Pancreas (tissue), 10 donors: Measurements from ENCODE around the gene CLK2. TPM values are rescaled to one million over a fixed set of nuclear protein-coding genes. Genes with fewer than 3 reads are reported as not detected.

Source experiments
- ATAC-seq, 4 donors: fragments of 200-7000 bp; cut with Tn5 transposase; one replicate each; pipeline versions ENCODE4 v1.8.0 to v1.9.1; 2020; ENCODE audit warnings: mild to moderate bottlenecking in 4 of 4, moderate library complexity in 4 of 4
- DNase-seq, 6 donors: peaks; one replicate each; pipeline ENCODE4 v3.0.0-alpha.2; 2020
- FAIRE-seq: peaks from 2 replicates; lab custom pipeline; 2012; peaks lifted over from hg19 to GRCh38; lab: Jason Lieb, UNC
- H3K27ac ChIP-seq, 4 donors: fragments of 200-600 bp; sonication (generic); 1 replicate in 3 of 4; 2 replicates in 1 of 4; pipeline versions ENCODE4 v1.5.0 to v1.8.0; 2020
- H3K27me3 ChIP-seq, 4 donors: fragments of 200-600 bp; one replicate each; pipeline ENCODE4 v1.8.0; 2021
- H3K36me3 ChIP-seq, 3 donors: fragments of 200-600 bp; sonication (generic) in 1 of 3; one replicate each; pipeline versions ENCODE4 v1.5.0 to v1.8.0; 2020 to 2021
- H3K4me1 ChIP-seq, 3 donors: fragments of 200-600 bp; one replicate each; pipeline ENCODE4 v1.8.0; 2021
- H3K4me3 ChIP-seq, 4 donors: fragments of 200-600 bp; sonication (generic) in 2 of 4; one replicate each; pipeline versions ENCODE4 v1.5.0 to v1.8.0; 2020 to 2021
- H3K9me3 ChIP-seq, 4 donors: fragments of 200-600 bp; one replicate each; pipeline ENCODE4 v1.8.0; 2021
- WGBS, 2 donors: extraction: QIAGEN DNeasy Blood & Tissue Kit; methylation state at CpG; one replicate each; pipeline ENCODE4 v1.1.7; 2013; 5-methylcytosine and 5-hydroxymethylcytosine counted together
- intact Hi-C, 3 donors: fragments of 100-400 bp; cut with DNase I; formaldehyde crosslinking; loops; one replicate each; pipeline versions ENCODE4 v1.11.1 to v1.14.2; 2022
- polyA plus RNA-seq, 2 donors: library from polyadenylated mRNA; stranded (reverse); fragments of 200-250 nt; gene quantifications; one replicate each; pipeline ENCODE4 v1.2.3, GENCODE V29; 2013
- total RNA-seq, 6 donors: library from RNA; stranded (reverse); fragmentation: NEBNext Ultra II Directional in 4 of 6; extraction: Animal tissue kit (Norgen Biotek cat#: 25700) in 4 of 6; gene quantifications; one replicate each; pipeline versions ENCODE4 v1.2.1 to v1.2.4, GENCODE V29; 2021 to 2023
- TF ChIP-seq, protein P1 (sequence below), 4 donors: fragments of 200-600 bp; sonication (generic) in 3 of 4; IDR thresholded peaks; one replicate each; pipeline versions ENCODE4 v1.5.0 to v1.8.0; 2021; ENCODE audit warnings: antibody characterized with exemption in 4 of 4
- donor health status: healthy with polysubstance abuse.
- donor health status: DM: no; HTN: no; CAD: no; lungs with moderate emphysema.
- donor health status: DM: no; HTN: no; CAD: no.
- donor health status: control.
- donor health status: control.
- donor health status: Bipolar disorder and iron deficiency.
- donor health status: DM: yes; HTN: yes; CAD: no.
- donor health status: DM: no; HTN: no; CAD: no.
- donor health status: DM: no; HTN: no; CAD: no.
- donor health status: DM: yes; HTN: yes; CAD: no.

Gene CLK2
- total and polyA plus RNA-seq, 8 donors, result 15.7 to 89.4 (median 21.6) TPM

DNA sequence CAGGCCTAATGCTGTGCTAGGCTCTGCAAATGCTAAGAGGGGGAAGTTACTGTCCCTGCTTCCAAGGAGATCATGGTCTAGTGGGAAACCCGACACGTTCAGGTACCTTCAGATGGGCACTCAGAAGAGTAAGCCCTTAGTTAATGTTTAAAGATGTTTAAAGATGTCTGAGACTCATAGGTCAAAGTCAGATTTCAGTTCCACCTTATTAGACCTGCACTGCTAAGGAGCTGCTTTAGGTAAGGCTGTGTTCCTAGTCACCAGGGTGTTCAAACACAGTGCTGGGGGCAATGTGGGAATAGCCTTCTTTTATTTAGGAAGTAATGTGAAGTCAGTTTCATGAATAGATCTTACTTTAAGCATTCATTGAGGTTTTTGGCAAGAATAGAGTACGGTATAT lies 43.6 kb upstream of the CLK2 start:
- TF ChIP-seq, protein P1, sequence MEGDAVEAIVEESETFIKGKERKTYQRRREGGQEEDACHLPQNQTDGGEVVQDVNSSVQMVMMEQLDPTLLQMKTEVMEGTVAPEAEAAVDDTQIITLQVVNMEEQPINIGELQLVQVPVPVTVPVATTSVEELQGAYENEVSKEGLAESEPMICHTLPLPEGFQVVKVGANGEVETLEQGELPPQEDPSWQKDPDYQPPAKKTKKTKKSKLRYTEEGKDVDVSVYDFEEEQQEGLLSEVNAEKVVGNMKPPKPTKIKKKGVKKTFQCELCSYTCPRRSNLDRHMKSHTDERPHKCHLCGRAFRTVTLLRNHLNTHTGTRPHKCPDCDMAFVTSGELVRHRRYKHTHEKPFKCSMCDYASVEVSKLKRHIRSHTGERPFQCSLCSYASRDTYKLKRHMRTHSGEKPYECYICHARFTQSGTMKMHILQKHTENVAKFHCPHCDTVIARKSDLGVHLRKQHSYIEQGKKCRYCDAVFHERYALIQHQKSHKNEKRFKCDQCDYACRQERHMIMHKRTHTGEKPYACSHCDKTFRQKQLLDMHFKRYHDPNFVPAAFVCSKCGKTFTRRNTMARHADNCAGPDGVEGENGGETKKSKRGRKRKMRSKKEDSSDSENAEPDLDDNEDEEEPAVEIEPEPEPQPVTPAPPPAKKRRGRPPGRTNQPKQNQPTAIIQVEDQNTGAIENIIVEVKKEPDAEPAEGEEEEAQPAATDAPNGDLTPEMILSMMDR (IDR thresholded peaks at IDR 0.05), result no peak
- H3K27me3 ChIP-seq, result no peaks in the 10 kb centered on the region
- FAIRE-seq (no peak), DNase-seq (no peak), ATAC-seq (no peak)
- H3K4me3 ChIP-seq, result no peak overlapping the region
- intact Hi-C loops, result no loop called here
- no peak overlapping the region for H3K27ac ChIP-seq
- H3K9me3 ChIP-seq, result no peaks in the 10 kb centered on the region
- H3K4me1 ChIP-seq, result no peaks in the 10 kb centered on the region
- no peaks in the 10 kb centered on the region for H3K36me3 ChIP-seq
- WGBS, 2 donors, result 89 to 90% methylated on average over 3 of the region's 3 CpGs

DNA sequence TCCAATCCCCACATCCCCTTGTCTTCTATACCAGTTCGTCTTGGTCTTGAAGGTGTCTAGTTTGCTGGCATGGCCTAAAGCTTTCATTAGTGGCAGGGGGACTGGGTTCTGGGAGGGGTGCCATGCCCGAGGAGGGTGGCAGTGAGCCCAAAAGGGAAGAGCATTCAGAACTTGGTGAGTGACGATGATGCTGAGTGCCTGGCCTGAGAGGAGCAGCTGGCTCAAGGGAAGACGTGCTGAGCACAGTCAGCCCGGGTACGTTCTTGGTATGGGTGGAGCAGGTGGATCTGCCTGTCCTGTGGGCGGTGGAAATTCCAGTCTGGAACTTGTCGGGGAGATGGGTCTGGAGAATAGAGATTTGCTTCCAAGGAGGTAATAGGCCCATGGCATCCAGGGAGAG lies 40.0 kb upstream of the CLK2 start:
- no peaks in the 10 kb centered on the region for H3K27me3 ChIP-seq
- TF ChIP-seq, protein P1 (IDR thresholded peaks at IDR 0.05), result no peak
- no peaks in the 10 kb centered on the region for H3K36me3 ChIP-seq
- ATAC-seq (no peak), DNase-seq (no peak), FAIRE-seq (no peak)
- no peaks in the 10 kb centered on the region for H3K9me3 ChIP-seq
- peaks cover 0 to 7% (median 0%) of the 10 kb centered on the region in 3 donors for H3K4me1 ChIP-seq
- no peak overlapping the region for H3K27ac ChIP-seq
- WGBS, 2 donors, result 82 to 88% methylated on average over 8 of the region's 8 CpGs
- intact Hi-C loops, result loop anchor here in 1 of 3 donors (5.0 kb wide), 1 partner anchor 36 kb away; the partner anchor contains the start of gene HCN3
- no peak overlapping the region for H3K4me3 ChIP-seq

DNA sequence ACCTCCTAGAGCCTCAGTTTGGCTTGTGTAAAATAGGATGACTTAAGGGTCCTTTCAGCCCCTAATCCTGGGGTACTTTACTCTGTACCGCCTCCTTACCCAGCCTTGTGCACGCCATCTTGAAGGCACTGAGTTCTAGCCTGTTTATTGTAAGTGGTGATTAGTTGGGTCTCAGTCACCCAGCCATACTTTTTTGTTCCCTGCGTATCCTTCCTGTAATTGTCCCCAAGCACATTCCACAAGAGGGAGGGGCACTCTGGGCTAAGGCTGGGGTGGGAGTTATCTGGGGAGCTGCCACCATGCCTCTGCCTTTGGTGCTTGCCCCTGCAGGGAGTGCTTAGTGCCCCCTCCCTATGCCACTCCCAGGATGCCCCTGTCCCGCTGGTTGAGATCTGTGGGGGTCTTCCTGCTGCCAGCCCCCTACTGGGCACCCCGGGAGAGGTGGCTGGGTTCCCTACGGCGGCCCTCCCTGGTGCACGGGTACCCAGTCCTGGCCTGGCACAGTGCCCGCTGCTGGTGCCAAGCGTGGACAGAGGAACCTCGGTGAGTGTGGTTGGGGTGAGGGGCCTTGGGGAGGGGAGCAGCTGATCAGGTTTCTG lies 36.2 kb upstream of the CLK2 start:
- peak overlapping the region; percentile 50 to 95 (median 82) for H3K4me3 ChIP-seq
- H3K36me3 ChIP-seq, result no peaks in the 10 kb centered on the region
- H3K4me1 ChIP-seq, result peaks cover 0 to 7% (median 0%) of the 10 kb centered on the region in 3 donors
- TF ChIP-seq, protein P1 (IDR thresholded peaks at IDR 0.05), result no peak
- peak in 3 of 4 donors; percentile 4 to 8 (median 5) for ATAC-seq
- no peaks in the 10 kb centered on the region for H3K9me3 ChIP-seq
- no peaks in the 10 kb centered on the region for H3K27me3 ChIP-seq
- WGBS, 2 donors, result 0 to 1% methylated on average over 11 of the region's 11 CpGs
- DNase-seq, result peak; percentile 35 to 89 (median 68)
- FAIRE-seq, result no peak
- intact Hi-C loops, result loop anchor here in 1 of 3 donors (5.0 kb wide), 1 partner anchor 32 kb away; the partner anchor contains the start of gene HCN3
- H3K27ac ChIP-seq, result peak overlapping the region; percentile 76 to 90 (median 82)

DNA sequence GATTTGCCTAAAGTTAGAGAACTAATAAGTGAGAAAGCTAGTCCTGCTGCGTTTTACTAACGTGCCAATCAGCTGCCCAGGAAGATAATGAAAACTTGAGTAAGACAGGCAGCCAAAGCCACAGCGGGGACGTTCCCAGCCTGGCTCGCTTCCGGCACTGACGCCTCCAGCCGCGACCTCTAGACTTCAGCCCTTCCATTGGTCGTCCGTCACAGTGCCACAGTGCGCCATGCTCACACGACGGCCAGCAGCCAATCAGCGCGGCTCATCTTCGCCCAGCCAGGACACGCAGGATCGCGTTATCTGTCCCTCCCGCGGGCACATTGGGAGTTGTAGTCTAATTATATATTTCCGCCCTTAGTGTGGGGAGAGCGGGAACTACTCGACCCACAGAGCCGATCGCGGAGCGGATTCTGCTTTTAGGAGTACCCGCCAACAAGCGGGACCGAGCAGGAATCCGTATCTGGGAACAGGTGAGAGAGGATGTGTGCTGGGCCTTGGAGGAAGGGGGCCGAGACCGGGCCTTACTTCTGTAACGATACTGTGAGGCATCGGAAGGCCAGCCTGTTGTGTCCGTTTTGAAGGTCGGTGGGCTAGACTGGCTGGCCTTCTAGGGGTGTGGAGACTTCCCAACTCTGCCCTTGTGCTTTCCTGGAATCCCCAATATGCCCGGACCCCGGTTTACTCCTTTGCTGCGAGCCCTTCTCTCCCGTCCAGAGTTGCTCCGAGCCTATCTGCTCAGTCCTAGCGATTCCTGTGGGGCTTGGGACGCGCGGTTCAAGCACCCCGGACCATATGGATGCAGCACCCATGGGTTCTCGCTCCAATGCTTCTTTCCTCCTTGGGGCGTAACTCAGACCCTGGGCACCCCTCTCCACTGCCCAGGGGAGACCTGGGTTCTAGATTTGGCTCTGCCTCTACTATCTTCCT lies 35.5 kb upstream of the CLK2 start, which contains the start of gene FDPS:
FDPS (plus strand) TSS at position 374 of the 930 bp plus-strand sequence. CDS start 924 bp downstream, outside the sequence.
- FAIRE-seq (peak; percentile 83), DNase-seq (peak; percentile 95 to 99 (median 98)), ATAC-seq (peak; percentile 98 to 99 (median 98))
- intact Hi-C loops, result no loop called here
- peaks cover 0 to 7% (median 0%) of the 10 kb centered on the region in 3 donors for H3K4me1 ChIP-seq
- no peaks in the 10 kb centered on the region for H3K27me3 ChIP-seq
- no peaks in the 10 kb centered on the region for H3K9me3 ChIP-seq
- H3K36me3 ChIP-seq, result no peaks in the 10 kb centered on the region
- WGBS, 2 donors, result 0% methylated on average over 51 of the region's 51 CpGs
- TF ChIP-seq, protein P1 (IDR thresholded peaks at IDR 0.05), result peak in 1 of 4 donors; percentile 11
- peak within 1 kb of the TSS; percentile 50 to 95 (median 82) for H3K4me3 ChIP-seq
- H3K27ac ChIP-seq, result peak within 1 kb of the TSS; percentile 76 to 90 (median 82)
